HepG2 (cell line): ENCODE measurements around the gene CLEC16A.

Experiments
- CHD4 ChIP-seq: fragments of 200-600 bp; sonication (generic); IDR thresholded peaks from 2 replicates; pipeline ENCODE4 v1.7.0; 2017; ENCODE audit warnings: mild to moderate bottlenecking, low read length, borderline replicate concordance
- EP300 ChIP-seq, 3 experiments: sonication (generic) in 1 of 3; formaldehyde crosslinking in 1 of 3; IDR thresholded peaks; 2 replicates each; pipeline versions ENCODE4 v1.5.1 to v1.6.1; 2011 to 2020; ENCODE audit warnings: low read depth in 2 of 3, low read length in 2 of 3, borderline replicate concordance in 1 of 3, improper control_type of control experiment in 1 of 3, mild to moderate bottlenecking in 1 of 3, missing genetic modification reagents in 1 of 3, moderate library complexity in 1 of 3
- FOXO4 ChIP-seq: sonication (generic); formaldehyde crosslinking; conservative IDR thresholded peaks from 2 replicates; pipeline ENCODE4 v1.8.1; 2023; ENCODE audit warnings: missing genetic modification reagents
- KAT7 ChIP-seq: IDR thresholded peaks from 2 replicates; pipeline ENCODE4 v1.6.1; 2018; ENCODE audit warnings: borderline replicate concordance, missing compliant biosample characterization
- POLR2A ChIP-seq, 2 experiments: IDR thresholded peaks; 2 replicates each; pipeline ENCODE4 v1.6.1; 2011; ENCODE audit warnings: low read depth in 2 of 2, low read length in 2 of 2, mild to moderate bottlenecking in 1 of 2, moderate library complexity in 1 of 2; ENCODE audit not compliant: insufficient read depth in 1 of 2
- POLR2AphosphoS5 ChIP-seq: IDR thresholded peaks from 2 replicates; pipeline ENCODE4 v1.6.1; 2012; ENCODE audit warnings: low read depth, low read length
- SP5 ChIP-seq: IDR thresholded peaks from 2 replicates; pipeline ENCODE4 v1.6.1; 2016; ENCODE audit warnings: low read depth, borderline replicate concordance
- ZNF24 ChIP-seq: fragments of 450-650 bp; IDR thresholded peaks from 2 replicates; pipeline ENCODE4 v1.6.1; 2017; ENCODE audit warnings: antibody characterized with exemption, mild to moderate bottlenecking
- ZNF646 ChIP-seq: sonication (generic); formaldehyde crosslinking; IDR thresholded peaks from 2 replicates; pipeline ENCODE4 v1.9.0; 2021; ENCODE audit warnings: mild to moderate bottlenecking, missing genetic modification reagents
- ZNF879 ChIP-seq: sonication (generic); formaldehyde crosslinking; IDR thresholded peaks from 2 replicates; pipeline ENCODE4 v1.8.1; 2023; ENCODE audit warnings: missing genetic modification reagents
- TF ChIP-seq, protein P1 (sequence below): IDR thresholded peaks from 2 replicates; pipeline ENCODE4 v1.6.1; 2012; ENCODE audit warnings: low read depth, low read length, improper control_type of control experiment
- TF ChIP-seq, protein P2 (sequence below): sonication (generic); formaldehyde crosslinking; IDR thresholded peaks from 2 replicates; pipeline ENCODE4 v1.5.0; 2020; ENCODE audit warnings: mild to moderate bottlenecking, missing genetic modification reagents, moderate library complexity

DNA sequence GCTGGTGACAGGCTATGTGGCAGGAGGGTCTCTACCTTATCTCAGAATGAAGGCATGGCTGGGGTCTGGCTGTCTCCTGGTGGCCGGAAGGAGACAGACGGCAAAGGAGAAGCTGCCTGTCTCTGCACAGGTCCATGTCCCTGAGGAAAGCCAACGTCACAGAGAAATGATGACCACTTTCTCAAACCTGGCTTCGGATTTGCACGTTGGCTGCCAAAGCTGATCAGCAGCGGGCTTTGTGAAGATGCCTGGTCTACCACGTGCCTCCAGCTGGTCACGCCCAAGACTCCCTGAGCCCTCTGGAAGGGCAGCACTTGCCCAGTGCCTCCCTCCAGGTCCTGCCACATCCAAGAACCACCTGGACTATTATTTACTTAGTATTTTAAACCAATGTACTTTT, 10.5 kb upstream of the CLEC16A start:
- TF ChIP-seq ZNF24 = no peak
- TF ChIP-seq, protein P1, sequence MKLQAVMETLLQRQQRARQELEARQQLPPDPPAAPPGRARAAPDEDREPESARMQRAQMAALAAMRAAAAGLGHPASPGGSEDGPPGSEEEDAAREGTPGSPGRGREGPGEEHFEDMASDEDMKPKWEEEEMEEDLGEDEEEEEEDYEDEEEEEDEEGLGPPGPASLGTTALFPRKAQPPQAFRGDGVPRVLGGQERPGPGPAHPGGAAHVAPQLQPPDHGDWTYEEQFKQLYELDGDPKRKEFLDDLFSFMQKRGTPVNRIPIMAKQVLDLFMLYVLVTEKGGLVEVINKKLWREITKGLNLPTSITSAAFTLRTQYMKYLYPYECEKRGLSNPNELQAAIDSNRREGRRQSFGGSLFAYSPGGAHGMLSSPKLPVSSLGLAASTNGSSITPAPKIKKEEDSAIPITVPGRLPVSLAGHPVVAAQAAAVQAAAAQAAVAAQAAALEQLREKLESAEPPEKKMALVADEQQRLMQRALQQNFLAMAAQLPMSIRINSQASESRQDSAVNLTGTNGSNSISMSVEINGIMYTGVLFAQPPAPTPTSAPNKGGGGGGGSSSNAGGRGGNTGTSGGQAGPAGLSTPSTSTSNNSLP = no peak
- TF ChIP-seq EP300 (IDR thresholded peaks at IDR 0.05; ENCODE audit: low read depth in 2 of 2, low read length in 2 of 2) = no peak
- no peak for TF ChIP-seq EP300 (CRISPR knock-in tag; IDR thresholded peaks at IDR 0.05; ENCODE audit: borderline replicate concordance)
- no peak for TF ChIP-seq FOXO4 (CRISPR knock-in tag)
- TF ChIP-seq SP5 (CRISPR knock-in tag) = no peak
- TF ChIP-seq ZNF646 = no peak
- TF ChIP-seq POLR2AphosphoS5 = no peak
- TF ChIP-seq CHD4 = no peak
- TF ChIP-seq POLR2A (IDR thresholded peaks at IDR 0.05; ENCODE audit: insufficient read depth in 1 of 2, low read depth in 2 of 2, low read length in 2 of 2) = no peak
- no peak for TF ChIP-seq ZNF879 (CRISPR knock-in tag)
- TF ChIP-seq KAT7 (CRISPR knock-in tag) = no peak
- TF ChIP-seq, protein P2, sequence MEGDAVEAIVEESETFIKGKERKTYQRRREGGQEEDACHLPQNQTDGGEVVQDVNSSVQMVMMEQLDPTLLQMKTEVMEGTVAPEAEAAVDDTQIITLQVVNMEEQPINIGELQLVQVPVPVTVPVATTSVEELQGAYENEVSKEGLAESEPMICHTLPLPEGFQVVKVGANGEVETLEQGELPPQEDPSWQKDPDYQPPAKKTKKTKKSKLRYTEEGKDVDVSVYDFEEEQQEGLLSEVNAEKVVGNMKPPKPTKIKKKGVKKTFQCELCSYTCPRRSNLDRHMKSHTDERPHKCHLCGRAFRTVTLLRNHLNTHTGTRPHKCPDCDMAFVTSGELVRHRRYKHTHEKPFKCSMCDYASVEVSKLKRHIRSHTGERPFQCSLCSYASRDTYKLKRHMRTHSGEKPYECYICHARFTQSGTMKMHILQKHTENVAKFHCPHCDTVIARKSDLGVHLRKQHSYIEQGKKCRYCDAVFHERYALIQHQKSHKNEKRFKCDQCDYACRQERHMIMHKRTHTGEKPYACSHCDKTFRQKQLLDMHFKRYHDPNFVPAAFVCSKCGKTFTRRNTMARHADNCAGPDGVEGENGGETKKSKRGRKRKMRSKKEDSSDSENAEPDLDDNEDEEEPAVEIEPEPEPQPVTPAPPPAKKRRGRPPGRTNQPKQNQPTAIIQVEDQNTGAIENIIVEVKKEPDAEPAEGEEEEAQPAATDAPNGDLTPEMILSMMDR (CRISPR knock-in tag) = no peak
